CD4-positive, alpha-beta T cell (primary cell): ENCODE results near the gene PTRH1. TPM values are rescaled to one million over a fixed set of nuclear protein-coding genes. Genes with fewer than 3 reads are reported as not detected.
A peak's percentile ranks its signal among the peaks of the same experiment; 100 is the strongest.

Source experiments
- ATAC-seq: fragments of 200-7000 bp; cut with Tn5 transposase; one replicate; pipeline ENCODE4 v1.10.0; 2022; ENCODE audit warnings: mild to moderate bottlenecking; ENCODE audit not compliant: poor library complexity
- CTCF ChIA-PET: fragments of 350-600 bp; sonication (Branson Sonifier 250); formaldehyde crosslinking; loops from one replicate; lab custom pipeline; 2021; ENCODE audit warnings: antibody characterized with exemption, inconsistent platforms; lab: Charles Lee
- POLR2A ChIA-PET: fragments of 350-600 bp; sonication (Branson Sonifier 250); formaldehyde crosslinking; loops from one replicate; lab custom pipeline; 2021; ENCODE audit warnings: antibody characterized with exemption, inconsistent platforms; lab: Charles Lee
- DNase-seq, 14 experiments: peaks; one replicate each; pipeline ENCODE4 v3.0.0-alpha.2; 2013 to 2020; ENCODE audit warnings: mixed read lengths in 2 of 14
- H3K27ac ChIP-seq, 2 donors: one replicate each; pipeline versions ENCODE4 v1.5.1 to v1.7.0; 2013; ENCODE audit warnings: low read length in 2 of 2, low read depth in 1 of 2, mild to moderate bottlenecking in 1 of 2
- H3K27me3 ChIP-seq, 2 experiments: 1 replicate in 1 of 2; 2 replicates in 1 of 2; pipeline versions ENCODE4 v1.6.1 to v1.7.0; 2013; ENCODE audit warnings: low read length in 2 of 2, control low read depth in 1 of 2, mild to moderate bottlenecking in 1 of 2, moderate library complexity in 1 of 2; ENCODE audit not compliant: insufficient read depth in 2 of 2, control insufficient read depth in 1 of 2
- H3K36me3 ChIP-seq: one replicate; pipeline ENCODE4 v1.6.1; 2013; ENCODE audit warnings: low read length, control low read depth; ENCODE audit not compliant: insufficient read depth
- H3K4me1 ChIP-seq: one replicate; pipeline ENCODE4 v1.6.1; 2013; ENCODE audit warnings: low read length, control low read depth; ENCODE audit not compliant: insufficient read depth
- H3K4me3 ChIP-seq: one replicate; pipeline ENCODE4 v1.5.1; 2013; ENCODE audit warnings: mild to moderate bottlenecking, low read length, moderate library complexity
- H3K9me3 ChIP-seq, 2 experiments: 1 replicate in 1 of 2; 2 replicates in 1 of 2; pipeline versions ENCODE4 v1.6.1 to v1.7.0; 2013; ENCODE audit warnings: low read length in 2 of 2, mild to moderate bottlenecking in 2 of 2, control low read depth in 1 of 2, moderate library complexity in 1 of 2; ENCODE audit not compliant: control insufficient read depth in 1 of 2, insufficient read depth in 1 of 2
- H3K27ac Mint-ChIP-seq: one replicate; pipeline ENCODE4 v1.8.0; 2020; ENCODE audit warnings: mixed read lengths
- H3K27me3 Mint-ChIP-seq: one replicate; pipeline ENCODE4 v1.8.0; 2021; ENCODE audit warnings: mixed read lengths
- H3K36me3 Mint-ChIP-seq: one replicate; pipeline ENCODE4 v1.8.0; 2021; ENCODE audit warnings: low read depth, mixed read lengths
- H3K4me1 Mint-ChIP-seq: one replicate; pipeline ENCODE4 v1.8.0; 2021; ENCODE audit warnings: low read depth, mixed read lengths
- H3K4me3 Mint-ChIP-seq: one replicate; pipeline ENCODE4 v1.8.0; 2020; ENCODE audit warnings: mild to moderate bottlenecking, mixed read lengths
- H3K9me3 Mint-ChIP-seq: one replicate; pipeline ENCODE4 v1.8.0; 2020; ENCODE audit warnings: mixed read lengths
- CTCF ChIP-seq: fragments of 200-600 bp; IDR thresholded peaks from one replicate; pipeline ENCODE4 v1.8.0; 2022; ENCODE audit warnings: antibody characterized with exemption, mild to moderate bottlenecking
- intact Hi-C, 2 experiments: fragments of 100-400 bp; cut with DNase I in 1 of 2; cut with micrococcal nuclease in 1 of 2; formaldehyde crosslinking; loops; one replicate each; pipeline versions ENCODE4 v1.15.1 to v1.9.0; 2023 to 2025; cut with DNase I, micrococcal nuclease
- total RNA-seq, 174 experiments: library from RNA in 2 of 174; stranded (reverse) in 2 of 174; gene quantifications; one replicate each; pipeline ENCODE4 v1.2.3 and lab custom pipeline; 2021 to 2026

Gene PTRH1
- total RNA-seq, 2 experiments from 2014 or later = 4.5 to 5.9 TPM

- Histone ChIP-seq H3K4me3 (no peak overlapping the region), H3K27ac (no peak overlapping the region), H3K9me3 (no peaks in the 10 kb centered on the region), H3K4me1 (peaks cover 8% of the 10 kb centered on the region), H3K36me3 (peaks cover 73% of the 10 kb centered on the region), H3K27me3 (no peaks in the 10 kb centered on the region)
- H3K27ac Mint-ChIP-seq = no peak overlapping the region
- H3K27me3 Mint-ChIP-seq = no peaks in the 10 kb centered on the region
- no peak for TF ChIP-seq CTCF
- H3K4me3 Mint-ChIP-seq = no peak overlapping the region
- ChIA-PET POLR2A (no interaction called here), CTCF (no interaction called here)
- H3K4me1 Mint-ChIP-seq = peaks cover 10% of the 10 kb centered on the region
- no peak for ATAC-seq
- no peak for DNase-seq
- peaks cover 47% of the 10 kb centered on the region for H3K36me3 Mint-ChIP-seq
- intact Hi-C loops = no loop called here
- H3K9me3 Mint-ChIP-seq = no peaks in the 10 kb centered on the region
Observed at GRCh38 chr9:127753622-127754021, 38.2 kb upstream of the PTRH1 start.

GRCh38 chr9:127753148-127753547 lies 37.7 kb upstream of the PTRH1 start:
- Histone ChIP-seq H3K27me3 (no peaks in the 10 kb centered on the region), H3K4me1 (peaks cover 6% of the 10 kb centered on the region), H3K4me3 (no peak overlapping the region), H3K9me3 (no peaks in the 10 kb centered on the region), H3K36me3 (peaks cover 73% of the 10 kb centered on the region), H3K27ac (no peak overlapping the region)
- Mint-ChIP-seq H3K36me3 (peaks cover 47% of the 10 kb centered on the region), H3K9me3 (no peaks in the 10 kb centered on the region), H3K27ac (peak overlapping the region; percentile 44), H3K27me3 (no peaks in the 10 kb centered on the region), H3K4me3 (no peak overlapping the region), H3K4me1 (peaks cover 8% of the 10 kb centered on the region)
- ATAC-seq = no peak
- ChIA-PET POLR2A (no interaction called here), CTCF (no interaction called here)
- TF ChIP-seq CTCF = no peak
- intact Hi-C loops = no loop called here
- no peak for DNase-seq

- CTCF ChIA-PET = no interaction called here
- Histone ChIP-seq H3K36me3 (peaks cover 79% of the 10 kb centered on the region), H3K27me3 (no peaks in the 10 kb centered on the region), H3K27ac (no peak overlapping the region), H3K4me1 (peaks cover 13% of the 10 kb centered on the region), H3K9me3 (no peaks in the 10 kb centered on the region), H3K4me3 (no peak overlapping the region)
- POLR2A ChIA-PET = no interaction called here
- Mint-ChIP-seq H3K27me3 (no peaks in the 10 kb centered on the region), H3K27ac (no peak overlapping the region), H3K4me3 (no peak overlapping the region), H3K4me1 (peaks cover 13% of the 10 kb centered on the region), H3K36me3 (peaks cover 61% of the 10 kb centered on the region), H3K9me3 (no peaks in the 10 kb centered on the region)
- intact Hi-C loops = no loop called here
- no peak for DNase-seq
- TF ChIP-seq CTCF = no peak
- no peak for ATAC-seq
Observed at GRCh38 chr9:127751269-127752054, 36.0 kb upstream of the PTRH1 start.
